GM18508 (cell line): ENCODE data around the gene CTCFL.

Experiments used
- ATAC-seq: cut with Tn5 transposase; IDR thresholded peaks from one replicate; pipeline ENCODE4 v1.9.1; 2021; ENCODE audit warnings: moderate number of reproducible peaks; ENCODE audit not compliant: insufficient read depth, unreplicated experiment

Gene CTCFL

DNA sequence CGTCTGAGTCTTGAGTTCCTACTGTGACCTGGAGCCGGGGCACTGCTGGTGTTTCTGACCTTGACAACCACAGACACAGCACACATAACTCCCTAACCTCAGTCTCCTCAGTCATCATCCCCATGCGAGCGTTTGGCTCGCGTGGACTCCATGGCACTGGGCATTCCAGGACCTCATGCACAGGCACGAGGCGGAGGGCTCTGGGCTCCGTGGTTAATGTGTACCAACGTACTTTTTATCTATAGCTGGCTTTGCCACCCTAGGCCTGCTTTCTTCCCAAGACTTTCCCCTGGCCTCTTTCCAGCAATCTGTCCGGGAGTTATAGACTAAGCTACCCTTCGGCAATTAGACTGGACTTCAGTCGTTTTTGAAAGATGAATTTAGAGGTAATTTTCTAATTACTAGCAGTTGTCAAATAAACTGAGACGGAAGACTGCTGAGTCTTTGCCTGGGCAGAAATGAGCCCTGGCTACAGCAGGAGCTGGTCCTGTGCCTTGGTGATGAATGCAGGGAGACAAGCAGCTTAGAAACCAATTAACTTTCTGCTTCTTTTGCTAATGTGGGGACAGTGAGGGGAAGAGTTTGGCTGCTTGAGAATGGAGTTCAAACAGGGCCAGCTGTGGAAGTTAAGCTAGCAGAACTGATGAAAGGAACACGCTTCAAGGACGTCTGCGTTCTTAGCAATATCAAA is 16.1 kb upstream of the CTCFL start:
- no peak for ATAC-seq

DNA sequence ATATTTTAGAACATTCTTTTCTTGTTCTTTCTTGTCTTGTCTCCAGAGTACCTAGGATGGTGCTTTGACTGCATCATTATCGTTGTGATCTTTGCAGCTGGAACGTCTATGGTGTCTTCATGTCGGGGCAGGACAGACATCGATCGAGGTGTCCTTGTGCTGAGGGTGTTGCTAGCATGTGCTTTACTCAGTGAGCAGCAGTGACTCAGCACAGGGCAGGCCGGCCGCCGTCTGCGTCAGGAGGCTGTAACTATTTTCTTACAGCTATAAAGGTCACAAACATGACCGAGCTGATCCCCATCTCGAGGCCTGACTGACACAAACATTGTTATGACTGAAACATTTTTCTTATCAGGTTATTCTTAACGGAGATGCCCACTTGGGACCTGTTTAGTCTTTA is 14.9 kb upstream of the CTCFL start:
- ATAC-seq, result no peak

DNA sequence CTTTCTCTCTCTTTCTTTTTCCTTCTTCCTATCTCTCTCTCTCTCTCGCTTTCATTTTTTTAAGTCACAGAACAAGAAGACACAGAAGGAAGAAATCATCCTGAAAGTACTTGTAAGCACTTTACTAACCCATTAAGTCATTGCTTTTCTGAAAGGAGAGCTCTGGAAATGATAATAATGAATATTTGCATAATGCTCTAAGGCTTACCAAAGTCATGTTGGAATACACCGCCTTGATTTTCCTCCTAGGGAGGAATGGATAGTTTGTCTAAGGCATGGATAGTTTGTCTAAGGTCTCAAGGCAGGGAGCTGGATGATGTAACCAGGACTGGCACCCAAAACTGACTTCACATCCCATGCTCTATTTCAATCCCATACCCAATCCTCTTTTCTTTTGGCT is 12.9 kb upstream of the CTCFL start:
- no peak for ATAC-seq

DNA sequence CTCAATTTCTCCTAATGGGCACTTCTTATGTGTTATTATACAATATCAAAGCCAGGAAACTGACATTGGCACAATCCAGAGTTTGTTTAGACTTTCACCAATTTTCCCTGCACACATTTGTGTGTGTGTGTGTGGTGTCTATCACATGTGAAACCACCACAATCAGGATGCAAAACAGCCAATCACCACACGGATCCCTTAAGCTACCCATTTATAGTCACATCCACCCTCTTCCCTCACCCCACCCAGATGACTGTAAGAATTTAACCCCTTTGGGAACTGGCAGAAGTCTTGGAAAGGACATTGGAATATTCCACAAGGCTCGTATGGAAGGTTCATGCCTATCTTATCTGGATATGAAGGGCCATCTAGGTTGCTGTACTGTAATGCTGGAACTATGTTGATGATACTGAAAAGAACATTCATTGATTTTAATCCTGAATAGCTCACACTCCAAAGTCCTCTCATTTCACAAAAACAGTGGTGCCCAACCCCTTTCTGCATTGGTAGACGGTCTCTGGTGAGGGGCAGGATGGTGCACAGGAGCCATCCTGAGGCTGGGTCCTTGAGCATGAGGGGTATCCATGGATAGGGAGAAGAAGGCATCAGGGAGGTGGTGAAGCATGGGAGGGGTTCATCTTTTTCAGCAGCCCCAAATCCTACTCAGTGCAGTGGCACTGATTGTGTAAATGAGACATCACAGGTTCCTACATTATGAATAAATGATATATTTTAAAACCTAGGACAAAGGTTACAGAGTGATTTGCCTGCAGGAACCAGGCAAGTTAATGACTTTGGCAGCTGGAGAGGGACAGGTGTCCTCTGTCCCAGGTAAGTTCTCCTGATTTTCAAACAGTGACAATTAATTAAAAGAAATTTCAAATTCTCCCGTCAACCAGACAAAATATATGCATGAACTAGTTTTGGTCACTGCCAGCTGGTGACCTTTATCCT is 12.1 kb upstream of the CTCFL start:
- ATAC-seq, result no peak

DNA sequence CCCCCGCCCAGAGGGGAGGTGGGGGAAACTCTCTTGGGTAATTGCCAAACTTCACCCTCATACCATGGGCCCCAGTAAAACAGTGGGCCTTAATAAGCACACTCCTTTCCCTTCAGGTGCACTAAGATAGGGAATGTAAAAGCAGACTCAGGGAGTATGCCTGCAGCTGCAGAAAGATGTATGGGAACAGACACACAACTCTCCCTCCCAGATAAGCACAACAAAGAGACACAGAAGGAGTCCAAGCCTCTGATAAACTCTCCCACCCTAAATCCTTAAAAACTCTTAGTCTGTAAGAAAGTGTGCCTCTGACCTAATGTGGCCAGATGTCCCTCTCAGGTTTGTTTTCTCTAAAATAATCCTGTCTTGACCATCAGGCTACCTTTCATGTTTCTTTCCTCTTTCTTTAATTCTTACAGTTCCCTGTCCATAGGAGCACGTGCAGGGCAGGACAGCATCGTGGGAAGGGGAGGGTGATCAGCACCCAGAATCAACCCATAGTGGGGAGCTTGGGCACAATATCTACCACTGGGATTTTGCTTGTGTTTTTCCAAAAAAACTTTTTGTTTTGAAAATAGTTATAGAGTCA is 11.3 kb upstream of the CTCFL start:
- ATAC-seq, result no peak

DNA sequence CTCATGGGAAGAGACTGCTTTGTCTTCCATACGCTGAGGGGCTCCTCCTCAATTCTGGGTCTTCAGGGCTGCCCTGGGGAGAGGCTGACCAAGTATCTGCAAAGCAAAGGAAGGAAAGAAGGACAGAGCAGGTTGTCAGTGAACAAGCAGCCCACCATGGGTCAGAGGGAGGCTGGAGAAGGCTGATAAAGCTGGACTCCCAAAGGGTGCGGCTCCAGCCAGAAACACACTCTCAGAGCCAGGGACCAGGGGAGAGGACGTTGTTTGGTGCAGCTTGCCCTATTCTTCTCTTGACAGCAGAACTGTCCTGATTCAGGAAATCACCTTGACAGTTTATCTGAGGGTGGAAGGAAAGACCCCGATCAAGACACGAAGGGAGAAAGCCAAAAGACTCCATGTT is 10.4 kb upstream of the CTCFL start:
- no peak for ATAC-seq

DNA sequence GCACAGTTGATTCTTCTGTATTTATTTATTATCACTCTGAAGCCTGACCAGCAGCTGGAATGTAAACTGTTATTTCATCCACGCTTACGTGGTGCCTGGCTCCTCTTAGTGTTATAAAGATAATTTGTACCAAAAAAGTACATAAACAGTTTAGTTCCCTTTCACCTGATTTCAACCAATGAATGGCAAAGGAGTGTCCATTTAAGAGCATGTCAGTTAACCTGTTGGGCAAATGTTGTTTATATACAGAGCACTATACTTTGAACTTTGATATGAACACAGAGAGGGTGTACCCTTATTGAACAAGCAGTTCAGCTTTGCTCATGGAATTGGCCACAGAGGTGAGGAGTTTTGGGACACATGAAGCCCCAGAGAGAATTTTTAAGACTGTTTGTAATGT is 7.2 kb upstream of the CTCFL start:
- ATAC-seq, result no peak

DNA sequence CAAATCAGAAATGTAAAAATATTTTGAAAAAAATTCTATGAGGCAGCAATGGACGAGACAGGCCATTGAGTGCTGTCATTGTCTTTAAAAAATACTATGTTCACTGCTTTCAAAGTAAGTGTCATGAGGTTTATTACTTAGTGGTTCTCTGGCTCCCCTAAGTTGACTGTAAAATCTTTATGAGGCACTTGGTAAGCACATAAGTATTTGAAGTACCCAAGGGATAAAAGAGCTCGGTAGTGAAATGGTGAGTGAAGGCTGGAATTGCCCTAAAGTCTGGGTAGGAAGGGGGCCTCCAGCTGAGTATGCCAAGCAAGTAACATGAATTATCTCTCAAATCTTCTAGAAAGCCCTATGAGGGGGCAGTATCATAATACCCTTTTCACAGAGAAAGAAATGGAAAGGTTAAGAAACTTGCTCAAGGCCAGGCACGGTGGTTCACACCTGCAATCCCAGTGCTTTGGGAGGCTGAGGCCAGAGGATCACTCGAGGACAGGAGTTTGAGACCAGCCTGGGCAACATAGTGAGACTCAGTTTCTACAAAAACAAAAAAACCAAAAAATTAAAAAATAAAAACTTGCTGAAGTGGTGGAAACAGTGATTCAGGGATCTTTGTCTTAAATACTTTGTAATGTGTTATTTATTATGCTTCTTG is 5.5 kb upstream of the CTCFL start:
- no peak for ATAC-seq

DNA sequence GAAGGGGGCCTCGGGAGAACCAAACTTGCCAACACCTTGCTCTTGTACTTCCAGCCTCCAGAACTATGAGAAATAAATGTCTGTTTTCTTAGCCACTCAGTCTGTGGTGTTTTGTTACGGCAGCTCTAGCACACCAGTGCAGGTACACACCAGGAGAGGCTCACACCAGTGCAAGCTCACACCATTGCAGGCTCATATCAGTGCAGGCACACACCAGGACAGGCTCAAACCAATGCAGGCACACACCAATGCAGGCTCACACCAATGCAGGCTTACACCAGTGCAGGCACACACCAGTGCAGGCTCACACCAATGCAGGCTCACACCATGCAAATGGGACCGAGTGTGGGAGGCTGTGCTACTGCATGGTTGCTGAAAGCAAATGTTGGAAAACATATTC is 4.9 kb upstream of the CTCFL start:
- no peak for ATAC-seq

DNA sequence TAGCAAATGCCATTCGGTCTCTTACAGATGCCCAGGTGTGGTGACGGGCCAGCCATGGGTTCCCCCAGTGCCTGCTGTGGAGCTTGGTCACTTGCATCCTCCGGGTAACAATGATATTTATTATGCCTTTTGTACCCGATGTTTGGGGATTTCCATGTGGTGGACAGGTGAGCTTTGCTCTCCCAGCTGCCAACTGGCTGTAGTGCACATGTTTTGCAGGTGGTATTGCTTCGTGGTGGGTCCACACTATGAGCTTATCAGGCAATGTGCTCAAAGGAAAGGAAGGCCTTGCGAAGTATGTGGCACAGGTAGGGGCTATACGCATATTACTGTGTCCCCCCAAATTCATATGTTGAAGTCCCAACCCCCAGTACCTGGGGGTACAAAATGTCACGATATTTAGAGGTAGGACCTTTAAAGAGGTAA is 4.2 kb upstream of the CTCFL start:
- ATAC-seq, result no peak

DNA sequence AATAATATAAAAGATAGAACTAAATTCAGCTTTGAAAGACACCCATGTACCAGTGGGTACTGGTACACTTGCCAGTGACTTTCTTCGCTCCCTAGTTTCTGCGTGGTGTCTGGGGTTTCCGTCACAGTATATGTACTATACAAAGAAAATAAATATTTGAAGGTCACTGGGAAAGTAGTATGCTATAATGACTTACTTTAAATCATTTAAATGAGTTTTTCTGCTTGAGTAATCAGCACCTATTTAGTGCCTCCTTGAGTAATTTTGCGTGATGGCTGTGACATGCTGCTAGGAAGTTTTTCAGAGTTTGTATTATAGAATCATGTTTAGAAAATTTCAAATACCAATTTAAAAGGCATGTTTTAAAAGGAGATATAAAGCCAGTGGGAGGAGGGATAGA is 3.2 kb upstream of the CTCFL start:
- no peak for ATAC-seq

DNA sequence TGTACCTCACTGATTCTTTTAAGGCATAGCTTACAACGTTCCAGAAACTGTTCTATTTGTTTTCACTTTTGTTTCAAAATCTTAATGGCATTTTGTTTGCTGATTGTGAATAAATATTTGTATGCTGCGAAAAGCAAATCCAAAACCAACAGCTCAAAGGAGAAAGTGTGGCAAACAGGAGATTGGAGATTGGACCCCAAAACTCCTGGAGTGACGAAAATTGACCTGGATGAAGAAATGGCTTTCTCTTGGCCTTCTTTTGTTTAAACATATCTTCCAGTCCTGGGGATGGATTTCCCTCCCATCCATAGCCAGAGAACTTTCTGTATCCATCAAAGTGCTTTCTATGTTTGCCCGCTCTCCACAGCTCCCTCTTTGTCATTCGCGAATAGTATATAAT is 2.8 kb upstream of the CTCFL start:
- no peak for ATAC-seq

DNA sequence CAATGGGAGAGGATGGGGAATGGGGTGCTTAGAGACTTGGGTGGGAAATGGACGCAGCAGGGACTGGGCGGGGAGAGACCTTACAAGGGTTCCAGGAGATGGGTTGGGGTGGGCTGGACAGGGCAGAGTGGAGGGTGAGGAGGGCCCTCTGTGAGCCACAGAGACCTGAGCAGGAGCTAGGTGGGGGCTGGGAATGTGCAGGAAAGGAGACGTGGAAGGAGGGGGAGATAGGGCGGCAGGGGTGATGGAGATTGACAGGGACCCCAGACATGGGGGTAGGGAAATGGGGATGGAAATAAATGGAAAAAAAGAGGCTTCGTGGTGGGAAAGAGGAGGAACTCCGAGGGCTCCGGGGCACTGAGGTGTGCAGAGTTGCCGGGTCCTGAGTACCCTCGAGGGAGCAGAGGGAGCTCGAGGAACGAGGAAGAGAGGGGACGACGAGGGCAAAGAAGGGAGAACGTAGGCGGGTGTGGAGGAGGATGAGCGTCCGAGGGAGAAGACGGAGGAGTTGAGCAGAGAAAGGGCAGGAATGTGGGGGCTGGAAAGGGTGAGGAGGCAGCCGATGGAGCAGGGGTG is 2.0 kb upstream of the CTCFL start:
- ATAC-seq, result no peak

DNA sequence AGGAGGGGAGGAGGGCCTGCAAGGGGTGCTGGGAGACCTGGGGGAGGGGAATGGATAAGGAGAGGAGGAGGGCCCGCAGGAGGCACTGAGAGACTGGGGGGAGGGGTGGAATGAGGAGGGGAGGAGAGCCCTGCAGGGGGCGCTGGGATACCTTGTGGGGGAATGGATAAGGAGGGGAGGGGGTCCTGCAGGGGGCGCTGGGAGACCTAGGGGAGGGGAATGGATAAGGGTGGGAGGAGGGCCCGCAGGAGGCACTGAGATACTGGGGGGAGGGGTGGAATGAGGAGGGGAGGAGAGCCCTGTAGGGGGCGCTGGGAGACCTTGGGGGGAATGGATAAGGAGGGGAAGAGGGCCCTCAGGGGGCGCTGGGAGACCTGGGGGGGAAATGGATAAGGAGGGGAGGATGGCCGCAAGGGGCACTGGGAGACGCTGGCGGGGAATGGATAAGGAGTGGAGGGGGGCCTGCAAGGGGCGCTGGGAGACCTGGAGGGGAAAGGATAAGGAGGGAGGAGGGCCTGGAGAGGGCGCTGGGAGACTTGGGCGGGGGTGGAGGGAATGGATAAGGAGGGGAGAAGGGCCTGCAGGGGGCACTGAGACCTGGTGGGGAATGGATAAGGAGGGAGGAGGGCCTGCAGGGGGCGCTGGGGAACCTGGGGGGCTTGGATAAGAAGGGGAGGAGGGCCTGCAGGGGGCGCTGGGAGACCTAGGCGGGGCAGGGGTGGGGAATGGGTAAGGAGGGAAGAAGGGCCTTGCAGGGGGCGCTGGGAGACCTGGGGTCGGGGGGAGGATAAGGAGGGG is 1.3 kb upstream of the CTCFL start:
- ATAC-seq, result no peak

DNA sequence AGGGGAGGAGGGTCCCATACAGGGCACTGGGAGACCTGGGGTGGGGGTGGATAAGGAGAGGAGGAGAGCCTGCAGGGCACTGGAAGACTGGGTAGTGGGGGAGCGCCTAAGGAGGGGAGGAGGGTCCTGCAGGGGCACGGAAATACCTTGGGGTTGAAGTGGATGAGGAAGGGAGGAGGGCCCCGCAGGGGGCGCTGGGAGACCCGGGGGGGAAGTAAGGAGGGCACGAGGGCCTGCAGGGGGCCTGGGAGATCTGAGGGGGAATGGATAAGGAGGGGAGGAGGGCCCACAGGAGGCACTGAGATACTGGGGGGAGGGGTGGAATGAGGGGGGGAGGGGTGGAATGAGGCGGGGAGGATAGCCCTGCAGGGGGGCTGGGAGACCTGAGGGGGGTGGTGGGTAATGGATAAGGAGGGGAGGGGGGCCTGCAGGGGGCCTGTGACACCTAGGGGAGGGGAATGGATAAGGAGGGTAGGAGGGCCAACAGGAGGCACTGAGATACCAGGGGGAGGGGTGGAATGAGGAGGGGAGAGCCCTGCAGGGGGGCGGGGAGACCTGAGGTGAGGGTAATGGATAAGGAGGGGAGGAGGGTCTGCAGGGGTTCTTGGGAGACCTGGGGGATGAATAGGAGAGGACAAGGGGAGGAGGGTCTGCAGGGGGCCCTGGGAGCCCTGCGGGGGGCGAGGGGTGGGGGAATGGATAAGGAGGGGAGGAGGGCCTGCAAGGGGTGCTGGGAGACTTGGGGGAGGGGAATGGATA is 567 bp upstream of the CTCFL start:
- ATAC-seq, result no peak

DNA sequence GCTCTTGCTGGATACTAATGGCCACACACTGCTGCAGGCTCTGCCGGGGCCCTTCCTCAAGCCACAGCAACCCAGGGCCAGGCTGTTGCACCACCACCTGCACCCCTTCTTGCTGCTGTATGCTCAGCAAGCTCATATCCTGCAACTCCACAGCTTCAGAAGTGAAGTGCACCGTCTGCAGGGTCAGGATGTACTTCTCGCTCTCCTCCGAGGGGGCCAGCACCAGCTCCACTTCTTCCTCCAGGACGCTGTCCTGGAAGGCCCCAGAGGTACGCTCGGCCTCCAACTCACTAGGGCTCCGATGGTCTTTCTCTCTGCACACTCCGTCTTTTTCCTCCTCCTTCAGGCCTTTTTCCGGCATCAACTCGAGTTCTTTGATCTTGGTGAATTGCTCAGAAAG is 1.2 kb downstream of the CTCFL start:
- no peak for ATAC-seq

DNA sequence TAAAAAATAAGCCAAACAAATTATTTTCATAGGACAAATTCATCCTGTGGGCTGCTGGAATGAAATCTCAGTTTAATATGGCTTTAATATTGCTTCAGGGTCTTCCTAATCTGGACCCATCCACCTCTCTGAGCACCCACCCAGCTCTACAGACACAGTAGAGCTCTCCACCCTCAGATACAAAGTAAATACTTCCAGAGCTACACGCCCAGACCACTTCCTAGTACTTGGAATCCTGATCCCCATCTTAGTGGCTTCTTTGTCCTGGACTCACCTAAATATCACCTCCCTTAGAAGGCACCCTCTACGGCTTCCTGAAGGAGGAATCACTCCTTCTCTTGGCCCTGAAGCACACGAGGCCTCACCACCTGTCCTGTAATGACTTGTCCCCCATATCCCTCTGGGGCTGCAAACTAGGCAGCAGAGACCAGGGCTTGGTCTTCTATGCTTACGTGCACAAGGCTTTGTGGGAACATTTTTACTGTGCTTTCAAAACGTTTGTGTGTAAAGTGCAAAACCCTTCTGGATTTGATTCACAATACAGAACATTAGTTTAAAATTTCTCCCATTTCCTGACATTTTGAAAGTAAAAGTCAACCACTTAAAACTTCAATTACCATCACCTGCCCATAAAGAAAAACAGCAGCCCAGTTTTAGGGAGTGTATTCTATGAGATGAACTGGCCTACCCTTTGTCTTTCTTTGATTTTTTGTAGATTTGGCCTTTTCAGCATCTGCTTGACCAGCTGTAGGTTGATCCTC is 2.4 kb downstream of the CTCFL start:
- ATAC-seq, result no peak

DNA sequence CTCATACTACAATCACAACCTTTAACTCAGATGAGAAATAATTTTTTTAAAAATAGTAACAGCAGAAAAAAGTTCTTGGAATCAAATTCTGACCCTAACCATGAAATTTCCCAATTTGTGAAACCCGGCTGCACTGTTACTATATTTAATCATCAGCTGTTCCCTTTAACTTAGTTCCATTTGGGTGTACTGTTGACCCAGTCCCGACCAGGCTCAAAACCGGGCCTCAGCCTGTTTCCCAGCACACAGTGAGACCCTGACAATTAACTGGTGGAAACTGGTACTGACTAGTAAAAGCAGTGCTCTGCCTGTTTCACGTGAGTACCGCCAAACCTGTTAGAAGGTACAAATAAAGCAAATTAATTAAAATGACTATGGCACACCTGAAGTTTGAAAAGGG is 7.0 kb downstream of the CTCFL start:
- no peak for ATAC-seq
